DND-41 (cell line): ENCODE measurements around the gene RBM47.

Source experiments
- ATAC-seq: fragments of 200-7000 bp; cut with Tn5 transposase; 3 replicates; pipeline ENCODE4 v1.9.1; 2021; ENCODE audit warnings: low read depth; ENCODE audit not compliant: insufficient read depth
- DNase-seq: peaks from one replicate; pipeline ENCODE4 v3.0.0-alpha.2; 2020
- H2AFZ ChIP-seq: 2 replicates; pipeline ENCODE4 v1.6.0; 2012; ENCODE audit warnings: low read depth, low read length
- H3K27ac ChIP-seq: 2 replicates; pipeline ENCODE4 v1.5.1; 2012; ENCODE audit warnings: low read length, inconsistent platforms
- H3K27me3 ChIP-seq: fragments of 200-600 bp; sonication (generic); 2 replicates; pipeline ENCODE4 v1.6.0; 2012; ENCODE audit warnings: low read length, mild to moderate bottlenecking, inconsistent platforms; ENCODE audit not compliant: insufficient read depth, poor library complexity
- H3K36me3 ChIP-seq: 2 replicates; pipeline ENCODE4 v1.5.1; 2012; ENCODE audit warnings: low read length, inconsistent platforms; ENCODE audit not compliant: insufficient read depth
- H3K4me1 ChIP-seq: 2 replicates; pipeline ENCODE4 v1.5.1; 2012; ENCODE audit warnings: mild to moderate bottlenecking, low read length; ENCODE audit not compliant: insufficient read depth
- H3K4me2 ChIP-seq: 2 replicates; pipeline ENCODE4 v1.6.0; 2012; ENCODE audit warnings: mild to moderate bottlenecking, moderate library complexity, low read length, inconsistent platforms; ENCODE audit not compliant: insufficient read depth
- H3K4me3 ChIP-seq, 2 experiments: fragments of 200-600 bp in 1 of 2; shearing (Covaris generic) in 1 of 2; 2 replicates each; pipeline ENCODE4 v1.5.1; 2012 to 2016; ENCODE audit warnings: inconsistent platforms in 2 of 2, low read length in 2 of 2, mild to moderate bottlenecking in 2 of 2, low read depth in 1 of 2, moderate library complexity in 1 of 2
- H3K79me2 ChIP-seq: 2 replicates; pipeline ENCODE4 v1.6.0; 2012; ENCODE audit warnings: low read length, inconsistent platforms; ENCODE audit not compliant: insufficient read depth
- H3K9ac ChIP-seq: 2 replicates; pipeline ENCODE4 v1.6.0; 2012; ENCODE audit warnings: low read depth, mild to moderate bottlenecking, inconsistent platforms, low read length, moderate library complexity
- H3K9me3 ChIP-seq: 2 replicates; pipeline ENCODE4 v1.5.1; 2012; ENCODE audit warnings: low read length, moderate library complexity, mild to moderate bottlenecking, inconsistent platforms; ENCODE audit not compliant: insufficient read depth, severe bottlenecking
- H4K20me1 ChIP-seq: 2 replicates; pipeline ENCODE4 v1.6.0; 2012; ENCODE audit warnings: low read length; ENCODE audit not compliant: insufficient read depth
- CTCF ChIP-seq: IDR thresholded peaks from 2 replicates; pipeline ENCODE4 v1.5.1; 2012; ENCODE audit warnings: borderline replicate concordance, low read length, moderate library complexity, mild to moderate bottlenecking; ENCODE audit not compliant: poor library complexity, severe bottlenecking; ENCODE audit errors: extremely low read depth
- EZH2 ChIP-seq: IDR thresholded peaks from 3 replicates; pipeline ENCODE4 v1.6.1; 2012; ENCODE audit warnings: borderline replicate concordance, low read depth, mild to moderate bottlenecking, moderate library complexity, low read length, inconsistent platforms; ENCODE audit not compliant: severe bottlenecking

Gene RBM47

GRCh38 chr4:40587351-40587750, 42.3 kb downstream of the RBM47 start:
- DNase-seq (no peak), ATAC-seq (no peak)
- Histone ChIP-seq H3K79me2 (no peaks in the 10 kb centered on the region), H3K27ac (no peak overlapping the region), H4K20me1 (no peaks in the 10 kb centered on the region), H3K27me3 (peaks cover 8% of the 10 kb centered on the region), H3K9me3 (no peaks in the 10 kb centered on the region), H3K9ac (no peak overlapping the region), H3K4me3 (no peak overlapping the region), H3K36me3 (no peaks in the 10 kb centered on the region), H3K4me1 (no peaks in the 10 kb centered on the region), H2AFZ (no peak overlapping the region), H3K4me2 (no peak overlapping the region)
- TF ChIP-seq EZH2 (no peak), CTCF (no peak)

GRCh38 chr4:40586729-40587128, 42.9 kb downstream of the RBM47 start:
- Histone ChIP-seq H3K9ac (no peak overlapping the region), H3K4me1 (no peaks in the 10 kb centered on the region), H3K4me2 (no peak overlapping the region), H3K4me3 (no peak overlapping the region), H2AFZ (no peak overlapping the region), H3K9me3 (no peaks in the 10 kb centered on the region), H3K79me2 (no peaks in the 10 kb centered on the region), H3K27ac (no peak overlapping the region), H4K20me1 (no peaks in the 10 kb centered on the region), H3K36me3 (no peaks in the 10 kb centered on the region), H3K27me3 (peaks cover 9% of the 10 kb centered on the region)
- DNase-seq (no peak), ATAC-seq (no peak)
- no peak for TF ChIP-seq EZH2
- no peak for TF ChIP-seq CTCF

GRCh38 chr4:40586034-40586433, 43.6 kb downstream of the RBM47 start:
- Histone ChIP-seq H3K36me3 (no peaks in the 10 kb centered on the region), H3K9ac (no peak overlapping the region), H3K9me3 (no peaks in the 10 kb centered on the region), H3K4me3 (no peak overlapping the region), H3K4me1 (no peaks in the 10 kb centered on the region), H2AFZ (no peak overlapping the region), H3K27ac (no peak overlapping the region), H4K20me1 (no peaks in the 10 kb centered on the region), H3K27me3 (peaks cover 10% of the 10 kb centered on the region), H3K79me2 (no peaks in the 10 kb centered on the region), H3K4me2 (no peak overlapping the region)
- no peak for TF ChIP-seq CTCF
- no peak for TF ChIP-seq EZH2
- DNase-seq (no peak), ATAC-seq (no peak)
